ENCODE results near the gene TYK2. TPM values are rescaled to one million over a fixed set of nuclear protein-coding genes. Genes with fewer than 3 reads are reported as not detected.

Gene TYK2
- total RNA-seq, 1 donor from 2014 or later = 115 TPM

DNA sequence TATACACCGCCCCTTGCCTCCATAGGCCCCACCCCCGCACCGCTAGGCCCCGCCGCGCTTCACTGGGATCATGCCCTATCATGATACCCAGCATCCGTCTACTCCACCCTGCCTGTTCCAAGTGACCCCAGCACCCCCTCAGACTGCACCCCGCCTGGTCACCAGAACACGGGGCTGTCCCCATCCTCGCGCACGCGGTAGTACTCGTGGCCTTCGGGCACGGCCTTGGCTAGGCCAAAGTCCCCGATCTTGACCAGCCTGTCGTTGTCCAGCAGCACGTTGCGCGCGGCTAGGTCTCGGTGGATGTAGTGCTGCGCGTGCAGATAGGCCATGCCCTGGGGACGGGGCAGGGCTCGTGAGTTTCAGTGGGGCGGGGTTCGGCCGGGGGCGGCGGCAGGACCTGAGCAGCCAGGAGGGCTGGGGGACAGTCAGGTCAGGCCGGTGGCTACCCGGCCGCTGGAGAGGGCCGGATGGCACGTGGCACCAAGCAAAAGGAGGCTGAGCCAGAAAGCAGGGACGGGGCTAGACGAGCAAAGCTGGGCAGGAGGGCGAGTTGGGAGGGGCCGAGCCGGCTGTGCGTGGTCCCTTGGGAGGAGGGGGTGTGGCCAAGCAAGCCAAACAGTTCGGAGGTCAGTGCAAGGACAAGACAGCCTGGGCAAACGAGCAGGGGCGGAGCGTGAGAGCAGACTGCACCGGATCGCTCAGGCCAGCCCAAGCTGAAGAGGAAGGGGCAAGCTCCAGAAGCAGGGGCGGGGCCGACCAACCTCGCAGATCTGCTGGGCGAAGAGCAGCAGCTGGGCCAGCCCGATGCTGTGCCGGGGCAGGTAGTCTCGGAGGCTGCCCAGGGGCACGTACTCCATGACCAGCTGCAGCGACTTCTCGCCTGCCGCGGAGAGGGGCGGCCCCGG lies 27.4 kb downstream of the TYK2 start:
- DNase-seq (ENCODE audit: extremely low spot score in 2 of 2) = peak; percentile 75 to 96
- Histone ChIP-seq H3K4me3 (no peak overlapping the region), H3K27me3 (no peaks in the 10 kb centered on the region), H3K36me3 (peaks cover 0 to 57% of the 10 kb centered on the region in 2 donors), H3K9me3 (no peaks in the 10 kb centered on the region), H3K4me1 (no peaks in the 10 kb centered on the region), H3K27ac (peak overlapping the region; percentile 29)
- TF ChIP-seq POLR2AphosphoS5 (IDR thresholded peaks at IDR 0.05; ENCODE audit: insufficient read depth in 1 of 2, low read depth in 1 of 2) (no peak), POLR2A (IDR thresholded peaks at IDR 0.05) (no peak)
- TF ChIP-seq, protein P1, sequence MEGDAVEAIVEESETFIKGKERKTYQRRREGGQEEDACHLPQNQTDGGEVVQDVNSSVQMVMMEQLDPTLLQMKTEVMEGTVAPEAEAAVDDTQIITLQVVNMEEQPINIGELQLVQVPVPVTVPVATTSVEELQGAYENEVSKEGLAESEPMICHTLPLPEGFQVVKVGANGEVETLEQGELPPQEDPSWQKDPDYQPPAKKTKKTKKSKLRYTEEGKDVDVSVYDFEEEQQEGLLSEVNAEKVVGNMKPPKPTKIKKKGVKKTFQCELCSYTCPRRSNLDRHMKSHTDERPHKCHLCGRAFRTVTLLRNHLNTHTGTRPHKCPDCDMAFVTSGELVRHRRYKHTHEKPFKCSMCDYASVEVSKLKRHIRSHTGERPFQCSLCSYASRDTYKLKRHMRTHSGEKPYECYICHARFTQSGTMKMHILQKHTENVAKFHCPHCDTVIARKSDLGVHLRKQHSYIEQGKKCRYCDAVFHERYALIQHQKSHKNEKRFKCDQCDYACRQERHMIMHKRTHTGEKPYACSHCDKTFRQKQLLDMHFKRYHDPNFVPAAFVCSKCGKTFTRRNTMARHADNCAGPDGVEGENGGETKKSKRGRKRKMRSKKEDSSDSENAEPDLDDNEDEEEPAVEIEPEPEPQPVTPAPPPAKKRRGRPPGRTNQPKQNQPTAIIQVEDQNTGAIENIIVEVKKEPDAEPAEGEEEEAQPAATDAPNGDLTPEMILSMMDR (IDR thresholded peaks at IDR 0.05) = no peak
- intact Hi-C loops (cut with DNase I) = no loop called here

DNA sequence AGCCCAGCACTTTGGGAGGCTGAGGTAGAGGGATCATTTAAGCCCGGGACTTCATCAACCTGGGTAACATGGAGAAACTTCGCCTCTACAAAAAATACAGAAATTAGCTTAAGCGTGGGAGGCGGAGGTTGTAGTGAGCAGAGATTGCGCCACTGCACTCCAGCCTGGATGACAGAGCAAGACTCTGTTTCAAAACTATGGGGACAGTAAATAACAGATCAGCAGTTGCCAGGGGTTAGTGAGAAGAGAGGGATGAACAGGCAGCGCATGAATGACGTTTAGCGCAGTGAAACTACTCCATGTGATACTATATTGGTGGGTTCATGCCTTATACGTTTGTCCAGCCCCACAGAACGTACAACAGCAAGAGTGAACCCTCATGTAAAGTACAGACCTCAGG lies 33.9 kb downstream of the TYK2 start:
- no peaks in the 10 kb centered on the region for H3K9me3 ChIP-seq
- H3K36me3 ChIP-seq = peaks cover 0 to 13% of the 10 kb centered on the region in 2 donors
- no peak for TF ChIP-seq POLR2AphosphoS5 (IDR thresholded peaks at IDR 0.05; ENCODE audit: insufficient read depth in 1 of 2, low read depth in 1 of 2)
- TF ChIP-seq POLR2A (IDR thresholded peaks at IDR 0.05) = no peak
- TF ChIP-seq, protein P1 (IDR thresholded peaks at IDR 0.05) = no peak
- DNase-seq (ENCODE audit: extremely low spot score in 2 of 2) = no peak
- intact Hi-C loops (cut with DNase I) = no loop called here
- H3K4me1 ChIP-seq = no peaks in the 10 kb centered on the region
- H3K4me3 ChIP-seq = no peak overlapping the region
- no peak overlapping the region for H3K27ac ChIP-seq
- no peaks in the 10 kb centered on the region for H3K27me3 ChIP-seq

- H3K27ac ChIP-seq = no peak overlapping the region
- H3K27me3 ChIP-seq = no peaks in the 10 kb centered on the region
- intact Hi-C loops (cut with DNase I) = no loop called here
- no peaks in the 10 kb centered on the region for H3K4me1 ChIP-seq
- H3K9me3 ChIP-seq = no peaks in the 10 kb centered on the region
- no peak for DNase-seq (ENCODE audit: extremely low spot score in 2 of 2)
- TF ChIP-seq POLR2A (IDR thresholded peaks at IDR 0.05) (no peak), POLR2AphosphoS5 (IDR thresholded peaks at IDR 0.05; ENCODE audit: insufficient read depth in 1 of 2, low read depth in 1 of 2) (no peak)
- TF ChIP-seq, protein P1 (IDR thresholded peaks at IDR 0.05) = no peak
- H3K36me3 ChIP-seq = peaks cover 0 to 4% of the 10 kb centered on the region in 2 donors
- no peak overlapping the region for H3K4me3 ChIP-seq
Observed at GRCh38 chr19:10344780-10345179, 35.6 kb downstream of the TYK2 start.

GRCh38 chr19:10343495-10343894 lies 36.9 kb downstream of the TYK2 start:
- TF ChIP-seq, protein P1 (IDR thresholded peaks at IDR 0.05) = no peak
- TF ChIP-seq POLR2AphosphoS5 (IDR thresholded peaks at IDR 0.05; ENCODE audit: insufficient read depth in 1 of 2, low read depth in 1 of 2) (no peak), POLR2A (IDR thresholded peaks at IDR 0.05) (no peak)
- H3K27me3 ChIP-seq = no peaks in the 10 kb centered on the region
- intact Hi-C loops (cut with DNase I) = no loop called here
- no peak for DNase-seq (ENCODE audit: extremely low spot score in 2 of 2)
- no peak overlapping the region for H3K27ac ChIP-seq
- H3K4me3 ChIP-seq = no peak overlapping the region
- no peaks in the 10 kb centered on the region for H3K4me1 ChIP-seq
- no peaks in the 10 kb centered on the region for H3K36me3 ChIP-seq
- no peaks in the 10 kb centered on the region for H3K9me3 ChIP-seq

DNA sequence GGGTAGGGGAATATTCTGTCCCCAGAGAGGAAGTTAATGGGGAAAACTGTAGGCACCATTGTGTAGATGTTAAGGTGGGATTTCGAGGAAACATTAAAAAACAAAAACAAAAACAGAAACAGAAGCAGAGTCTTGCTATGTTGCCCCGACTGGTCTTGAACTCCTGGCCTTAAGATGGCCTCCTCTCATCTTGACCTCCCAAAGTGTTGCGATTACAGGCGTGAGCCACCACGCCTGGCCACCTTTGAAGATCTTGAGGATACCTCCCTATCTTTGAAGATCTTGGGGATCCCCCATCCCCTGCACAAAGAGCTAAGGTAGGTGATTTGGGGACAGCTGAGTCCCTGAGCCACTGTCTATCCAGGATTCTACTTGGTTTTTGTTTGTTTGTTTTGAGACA lies 40.4 kb downstream of the TYK2 start:
- H3K4me1 ChIP-seq = no peaks in the 10 kb centered on the region
- no peak overlapping the region for H3K4me3 ChIP-seq
- no peak for DNase-seq (ENCODE audit: extremely low spot score in 2 of 2)
- no peaks in the 10 kb centered on the region for H3K27me3 ChIP-seq
- no peak overlapping the region for H3K27ac ChIP-seq
- intact Hi-C loops (cut with DNase I) = no loop called here
- no peaks in the 10 kb centered on the region for H3K9me3 ChIP-seq
- TF ChIP-seq, protein P1 (IDR thresholded peaks at IDR 0.05) = no peak
- no peak for TF ChIP-seq POLR2AphosphoS5 (IDR thresholded peaks at IDR 0.05; ENCODE audit: insufficient read depth in 1 of 2, low read depth in 1 of 2)
- no peak for TF ChIP-seq POLR2A (IDR thresholded peaks at IDR 0.05)
- H3K36me3 ChIP-seq = no peaks in the 10 kb centered on the region
